HepG2 (cell line): ENCODE measurements around the gene CEP128. TPM values are rescaled to one million over a fixed set of nuclear protein-coding genes. Genes with fewer than 3 reads are reported as not detected.

Experiments used
- AGO2 ChIP-seq: fragments of 200-400 bp; formaldehyde crosslinking; optimal IDR thresholded peaks from 2 replicates; pipeline ENCODE3; 2017; ENCODE audit warnings: mild to moderate bottlenecking, low read depth, low read length, moderate library complexity
- EEA1 ChIP-seq: sonication (generic); formaldehyde crosslinking; IDR thresholded peaks from 2 replicates; pipeline ENCODE4 v1.5.1; 2020; ENCODE audit warnings: mild to moderate bottlenecking, missing genetic modification reagents, borderline replicate concordance
- ELK4 ChIP-seq: sonication (generic); formaldehyde crosslinking; IDR thresholded peaks from 2 replicates; pipeline ENCODE4 v1.9.0; 2021; ENCODE audit warnings: missing genetic modification reagents, borderline replicate concordance
- FOXM1 ChIP-seq: sonication (generic); formaldehyde crosslinking; IDR thresholded peaks from 2 replicates; pipeline ENCODE4 v1.5.0; 2020; ENCODE audit warnings: missing genetic modification reagents
- HDAC2 ChIP-seq: sonication (generic); formaldehyde crosslinking; IDR thresholded peaks from 2 replicates; pipeline ENCODE4 v1.4.0; 2020; ENCODE audit warnings: missing genetic modification reagents
- KDM4B ChIP-seq: sonication (generic); formaldehyde crosslinking; IDR thresholded peaks from 2 replicates; pipeline ENCODE4 v1.4.0; 2020; ENCODE audit warnings: missing genetic modification reagents
- MATR3 ChIP-seq: sonication (generic); formaldehyde crosslinking; IDR thresholded peaks from 2 replicates; pipeline ENCODE4 v1.4.0; 2020; ENCODE audit warnings: missing genetic modification reagents
- NFKB2 ChIP-seq: sonication (generic); formaldehyde crosslinking; IDR thresholded peaks from 2 replicates; pipeline ENCODE4 v1.4.0; 2020; ENCODE audit warnings: missing genetic modification reagents, borderline replicate concordance
- ONECUT2 ChIP-seq: sonication (generic); formaldehyde crosslinking; IDR thresholded peaks from 2 replicates; pipeline ENCODE4 v1.4.0; 2020; ENCODE audit warnings: missing genetic modification reagents
- PHF8 ChIP-seq: sonication (generic); formaldehyde crosslinking; IDR thresholded peaks from 2 replicates; pipeline ENCODE4 v1.5.0; 2020; ENCODE audit warnings: missing genetic modification reagents
- POGZ ChIP-seq: sonication (generic); formaldehyde crosslinking; IDR thresholded peaks from 2 replicates; pipeline ENCODE4 v1.4.0; 2020; ENCODE audit warnings: mild to moderate bottlenecking, missing genetic modification reagents
- RFX5 ChIP-seq: IDR thresholded peaks from 2 replicates; pipeline ENCODE4 v1.6.1; 2011; ENCODE audit warnings: low read depth, low read length, improper control_type of control experiment
- RNF2 ChIP-seq: fragments of 450-650 bp; conservative IDR thresholded peaks from 2 replicates; pipeline ENCODE4 v1.6.1; 2016; ENCODE audit warnings: low read depth
- SIN3B ChIP-seq: fragments of 150-350 bp; IDR thresholded peaks from 2 replicates; pipeline ENCODE4 v1.6.1; 2014; ENCODE audit warnings: low read length
- SKI ChIP-seq: fragments of 450-650 bp; IDR thresholded peaks from one replicate; pipeline ENCODE4 v1.6.1; 2018; ENCODE audit warnings: mild to moderate bottlenecking; ENCODE audit not compliant: partially characterized antibody
- ZBTB10 ChIP-seq: sonication (generic); formaldehyde crosslinking; IDR thresholded peaks from 2 replicates; pipeline ENCODE4 v1.4.0; 2020; ENCODE audit warnings: missing genetic modification reagents, borderline replicate concordance
- ZBTB46 ChIP-seq: sonication (generic); formaldehyde crosslinking; IDR thresholded peaks from 2 replicates; pipeline ENCODE4 v1.4.0; 2020; ENCODE audit warnings: mild to moderate bottlenecking, missing genetic modification reagents, borderline replicate concordance
- ZNF451 ChIP-seq: sonication (generic); formaldehyde crosslinking; IDR thresholded peaks from 2 replicates; pipeline ENCODE4 v1.5.0; 2020; ENCODE audit warnings: mild to moderate bottlenecking, missing genetic modification reagents
- ZNF530 ChIP-seq: sonication (generic); formaldehyde crosslinking; IDR thresholded peaks from 2 replicates; pipeline ENCODE4 v1.5.0; 2020; ENCODE audit warnings: low read depth, mild to moderate bottlenecking, missing genetic modification reagents
- ZNF552 ChIP-seq: sonication (generic); formaldehyde crosslinking; IDR thresholded peaks from 2 replicates; pipeline ENCODE4 v1.9.0; 2022; ENCODE audit warnings: missing genetic modification reagents, mild to moderate bottlenecking, borderline replicate concordance
- ZNF567 ChIP-seq: sonication (generic); formaldehyde crosslinking; IDR thresholded peaks from 2 replicates; pipeline ENCODE4 v1.8.1; 2023; ENCODE audit warnings: mild to moderate bottlenecking, missing genetic modification reagents, borderline replicate concordance
- ZNF749 ChIP-seq: sonication (generic); formaldehyde crosslinking; IDR thresholded peaks from 2 replicates; pipeline ENCODE4 v1.8.0; 2022; ENCODE audit warnings: mild to moderate bottlenecking, missing genetic modification reagents, moderate library complexity, borderline replicate concordance
- ZNF841 ChIP-seq: sonication (generic); formaldehyde crosslinking; IDR thresholded peaks from 2 replicates; pipeline ENCODE4 v1.8.1; 2023; ENCODE audit warnings: missing genetic modification reagents, borderline replicate concordance
- polyA plus RNA-seq, 8 experiments: library from polyadenylated mRNA; depleted of rRNA in 3 of 8; stranded (reverse) in 7 of 8; unstranded in 1 of 8; fragments of >200 nt; fragmentation: Illumina TruSeq in 4 of 8; extraction: Trizol in 4 of 8; gene quantifications; 2 replicates each; pipeline versions ENCODE4 v1.2.1 to v1.2.3, GENCODE V29; 2011 to 2016; ENCODE audit warnings: low read depth in 4 of 8, missing spikeins in 1 of 8, mixed read lengths in 1 of 8; ENCODE audit not compliant: insufficient read depth in 1 of 8
- total RNA-seq, 5 experiments: library from RNA; depleted of rRNA; stranded (reverse); fragments of >200 nt; fragmentation: Illumina TruSeq; extraction: Trizol; gene quantifications; 2 replicates each; pipeline ENCODE4 v1.2.3, GENCODE V29; 2016; ENCODE audit warnings: low read depth in 1 of 5

CEP128 gene
- total and polyA plus RNA-seq, 2 of the 13 experiments (the other 11 are each of a cell fraction or from before 2014, with no cell fraction given): 1.3 to 7.5 TPM

GRCh38 chr14:80645667-80646413 lies 295.7 kb downstream of the CEP128 start (continued):
- TF ChIP-seq ZBTB10 (CRISPR knock-in tag) (no peak), ZNF552 (no peak), POGZ (CRISPR knock-in tag) (peak; percentile 57), ZNF749 (CRISPR knock-in tag) (no peak), NFKB2 (CRISPR knock-in tag) (no peak), RNF2 (no peak), ZBTB46 (CRISPR knock-in tag) (no peak), ONECUT2 (CRISPR knock-in tag) (peak; percentile 92), HDAC2 (0 out of 2 replicates have a peak, but pooled peaks have one; percentile 13), FOXM1 (CRISPR knock-in tag) (no peak), ZNF841 (CRISPR knock-in tag) (no peak), MATR3 (CRISPR knock-in tag) (no peak), AGO2 (no peak), ZNF530 (CRISPR knock-in tag) (no peak), RFX5 (no peak), ELK4 (CRISPR knock-in tag) (no peak), SIN3B (no peak), KDM4B (CRISPR knock-in tag) (no peak), ZNF451 (CRISPR knock-in tag) (no peak), EEA1 (CRISPR knock-in tag) (no peak), ZNF567 (no peak), PHF8 (CRISPR knock-in tag) (no peak), SKI (no peak)
